ENCODE results near the gene AMZ2. TPM values are rescaled to one million over a fixed set of nuclear protein-coding genes. Genes with fewer than 3 reads are reported as not detected.
"Not testable (repeated sequence)": the region's sequence is repeated elsewhere in the genome, so short reads cannot be mapped to it uniquely, and the experiment has no call there.

Gene AMZ2
- total RNA-seq (2014; rRNA removed; shearing (Covaris generic)): 180 and 190 TPM in 2 replicates

- peak; percentile 90 for DNase-seq (ENCODE audit: low spot score)
Observed at GRCh38 chr17:68247445-68248198, at the start of gene AMZ2. Gene AMZ2, plus strand, starts transcription at chr17:68248043. Its CDS starts 2,145 bp downstream, at chr17:68250188.

- DNase-seq (ENCODE audit: low spot score): no peak
Observed at GRCh38 chr17:68198931-68199836, 48.7 kb upstream of the AMZ2 start.

- DNase-seq (ENCODE audit: low spot score): no peak
Observed at GRCh38 chr17:68199837-68200688, 47.8 kb upstream of the AMZ2 start.

- peak; percentile 78 for DNase-seq (ENCODE audit: low spot score)
Observed at GRCh38 chr17:68200689-68201417, 47.0 kb upstream of the AMZ2 start.

GRCh38 chr17:68201418-68201771, 46.4 kb upstream of the AMZ2 start:
- DNase-seq (ENCODE audit: low spot score): not testable (repeated sequence)

- not testable (repeated sequence) for DNase-seq (ENCODE audit: low spot score)
Observed at GRCh38 chr17:68202321-68202720, 45.5 kb upstream of the AMZ2 start.

GRCh38 chr17:68204736-68205135, 43.1 kb upstream of the AMZ2 start:
- DNase-seq (ENCODE audit: low spot score): no peak

GRCh38 chr17:68205251-68205807, 42.5 kb upstream of the AMZ2 start:
- peak; percentile 89 for DNase-seq (ENCODE audit: low spot score)

- DNase-seq (ENCODE audit: low spot score): no peak
Observed at GRCh38 chr17:68205808-68206720, 41.8 kb upstream of the AMZ2 start.

- DNase-seq (ENCODE audit: low spot score): no peak
Observed at GRCh38 chr17:68207651-68208253, 40.1 kb upstream of the AMZ2 start.

- DNase-seq (ENCODE audit: low spot score): not testable (repeated sequence)
Observed at GRCh38 chr17:68208651-68209050, 39.2 kb upstream of the AMZ2 start.

- not testable (repeated sequence) for DNase-seq (ENCODE audit: low spot score)
Observed at GRCh38 chr17:68209191-68209900, 38.5 kb upstream of the AMZ2 start.

- DNase-seq (ENCODE audit: low spot score): no peak
Observed at GRCh38 chr17:68210570-68211315, 37.1 kb upstream of the AMZ2 start.

- DNase-seq (ENCODE audit: low spot score): not testable (repeated sequence)
Observed at GRCh38 chr17:68213428-68214411, 34.1 kb upstream of the AMZ2 start.

- not testable (repeated sequence) for DNase-seq (ENCODE audit: low spot score)
Observed at GRCh38 chr17:68215453-68215852, 32.4 kb upstream of the AMZ2 start.

GRCh38 chr17:68219429-68219828, 28.4 kb upstream of the AMZ2 start:
- not testable (repeated sequence) for DNase-seq (ENCODE audit: low spot score)

GRCh38 chr17:68220186-68220585, 27.7 kb upstream of the AMZ2 start:
- not testable (repeated sequence) for DNase-seq (ENCODE audit: low spot score)
